HepG2 (cell line): ENCODE results near the gene PLVAP. TPM values are rescaled to one million over a fixed set of nuclear protein-coding genes. Genes with fewer than 3 reads are reported as not detected.

ENCODE experiments used
- ATAD3A ChIP-seq: sonication (generic); formaldehyde crosslinking; IDR thresholded peaks from 2 replicates; pipeline ENCODE4 v1.4.0; 2020; ENCODE audit warnings: missing genetic modification reagents
- BCL3 ChIP-seq: sonication (generic); formaldehyde crosslinking; IDR thresholded peaks from 2 replicates; pipeline ENCODE4 v1.5.1; 2020; ENCODE audit warnings: mild to moderate bottlenecking, missing genetic modification reagents, moderate library complexity
- BCLAF1 ChIP-seq: fragments of 450-650 bp; IDR thresholded peaks from 2 replicates; pipeline ENCODE4 v1.6.1; 2017; ENCODE audit warnings: mild to moderate bottlenecking
- HOMEZ ChIP-seq: IDR thresholded peaks from 2 replicates; pipeline ENCODE4 v1.6.1; 2016; ENCODE audit warnings: low read depth
- JUN ChIP-seq: sonication (generic); formaldehyde crosslinking; IDR thresholded peaks from 2 replicates; pipeline ENCODE4 v1.4.0; 2020; ENCODE audit warnings: mild to moderate bottlenecking, missing genetic modification reagents
- KDM4B ChIP-seq: sonication (generic); formaldehyde crosslinking; IDR thresholded peaks from 2 replicates; pipeline ENCODE4 v1.4.0; 2020; ENCODE audit warnings: missing genetic modification reagents
- KLF16 ChIP-seq, 2 experiments: sonication (generic) in 1 of 2; formaldehyde crosslinking in 1 of 2; IDR thresholded peaks; 2 replicates each; pipeline versions ENCODE4 v1.6.1 to v1.8.0; 2016 to 2023; ENCODE audit warnings: missing genetic modification reagents in 2 of 2, missing compliant biosample characterization in 1 of 2
- LRRFIP1 ChIP-seq: sonication (generic); formaldehyde crosslinking; conservative IDR thresholded peaks from 2 replicates; pipeline ENCODE4 v1.4.0; 2020; ENCODE audit warnings: missing genetic modification reagents
- MATR3 ChIP-seq: sonication (generic); formaldehyde crosslinking; IDR thresholded peaks from 2 replicates; pipeline ENCODE4 v1.4.0; 2020; ENCODE audit warnings: missing genetic modification reagents
- MIXL1 ChIP-seq: IDR thresholded peaks from 2 replicates; pipeline ENCODE4 v1.6.1; 2016
- POGZ ChIP-seq: sonication (generic); formaldehyde crosslinking; IDR thresholded peaks from 2 replicates; pipeline ENCODE4 v1.4.0; 2020; ENCODE audit warnings: mild to moderate bottlenecking, missing genetic modification reagents
- RAD51 ChIP-seq: fragments of 450-650 bp; IDR thresholded peaks from 2 replicates; pipeline ENCODE4 v1.6.1; 2016; ENCODE audit warnings: borderline replicate concordance
- SNAPC5 ChIP-seq: sonication (generic); formaldehyde crosslinking; IDR thresholded peaks from 2 replicates; pipeline ENCODE4 v1.8.1; 2023; ENCODE audit warnings: mild to moderate bottlenecking, missing genetic modification reagents, borderline replicate concordance
- THAP8 ChIP-seq: sonication (generic); formaldehyde crosslinking; IDR thresholded peaks from 2 replicates; pipeline ENCODE4 v1.5.1; 2020; ENCODE audit warnings: missing genetic modification reagents, mild to moderate bottlenecking, borderline replicate concordance
- ZBTB14 ChIP-seq: sonication (generic); formaldehyde crosslinking; IDR thresholded peaks from 2 replicates; pipeline ENCODE4 v1.4.0; 2020; ENCODE audit warnings: missing genetic modification reagents
- ZBTB49 ChIP-seq: sonication (generic); formaldehyde crosslinking; IDR thresholded peaks from 2 replicates; pipeline ENCODE4 v1.4.0; 2020; ENCODE audit warnings: missing genetic modification reagents, borderline replicate concordance
- polyA plus RNA-seq, 8 experiments: library from polyadenylated mRNA; depleted of rRNA in 3 of 8; stranded (reverse) in 7 of 8; unstranded in 1 of 8; fragments of >200 nt; fragmentation: Illumina TruSeq in 4 of 8; extraction: Trizol in 4 of 8; gene quantifications; 2 replicates each; pipeline versions ENCODE4 v1.2.1 to v1.2.3, GENCODE V29; 2011 to 2016; ENCODE audit warnings: low read depth in 4 of 8, missing spikeins in 1 of 8, mixed read lengths in 1 of 8; ENCODE audit not compliant: insufficient read depth in 1 of 8
- total RNA-seq, 5 experiments: library from RNA; depleted of rRNA; stranded (reverse); fragments of >200 nt; fragmentation: Illumina TruSeq; extraction: Trizol; gene quantifications; 2 replicates each; pipeline ENCODE4 v1.2.3, GENCODE V29; 2016; ENCODE audit warnings: low read depth in 1 of 5

The PLVAP gene
- total and polyA plus RNA-seq, 2 of the 13 experiments (the other 11 are each of a cell fraction or from before 2014, with no cell fraction given): 0.26 TPM; not detected in 1

- no peak for TF ChIP-seq ZBTB14
- no peak for TF ChIP-seq BCLAF1
- TF ChIP-seq POGZ: no peak
- TF ChIP-seq HOMEZ (CRISPR knock-in tag): no peak
- no peak for TF ChIP-seq MIXL1 (CRISPR knock-in tag)
- no peak for TF ChIP-seq THAP8 (CRISPR knock-in tag)
- TF ChIP-seq BCL3 (CRISPR knock-in tag): no peak
- TF ChIP-seq KLF16 (CRISPR knock-in tag; IDR thresholded peaks at IDR 0.05): no peak
- TF ChIP-seq RAD51: no peak
- TF ChIP-seq KDM4B: no peak
- no peak for TF ChIP-seq ZBTB49 (CRISPR knock-in tag)
- TF ChIP-seq JUN: no peak
- TF ChIP-seq LRRFIP1: no peak
- TF ChIP-seq SNAPC5 (CRISPR knock-in tag): no peak
- TF ChIP-seq MATR3 (CRISPR knock-in tag): no peak
- TF ChIP-seq ATAD3A (CRISPR knock-in tag): no peak
Observed at GRCh38 chr19:17305216-17305516, 72.0 kb downstream of the PLVAP start (continued).
